Measurements from ENCODE around the gene EPC2.

EPC2 gene

DNA sequence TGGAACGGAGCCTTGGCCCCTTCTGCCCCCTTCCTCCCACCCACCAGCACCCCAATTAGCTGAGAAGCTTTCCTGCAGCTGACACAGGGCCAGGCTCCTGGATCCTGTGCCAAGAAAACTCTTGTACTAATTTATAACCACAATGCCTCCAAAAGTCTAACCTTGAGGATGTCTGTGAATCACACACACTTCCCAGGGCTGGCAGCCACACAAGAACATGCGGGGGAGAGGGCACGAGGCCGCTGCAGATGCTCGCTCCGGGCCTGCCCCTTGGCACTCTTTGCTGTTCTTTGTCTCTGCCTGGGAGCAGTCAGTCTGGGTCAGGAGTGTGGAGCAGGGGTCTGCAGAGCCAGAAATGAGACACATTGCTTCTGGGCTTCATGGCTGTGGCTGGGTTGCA lies 167.8 kb downstream of the EPC2 start:
- H3K9ac ChIP-seq (ENCODE audit: low read length) = no peak overlapping the region
- H3K4me3 ChIP-seq (ENCODE audit: low read length) = no peak overlapping the region
- H3K4me2 ChIP-seq (ENCODE audit: low read depth, low read length) = no peak overlapping the region
- H3K27me3 ChIP-seq (replicated peaks; ENCODE audit: insufficient read depth, low read length) = no peaks in the 10 kb centered on the region
- no peak for DNase-seq
- no peaks in the 10 kb centered on the region for H3F3A ChIP-seq (ENCODE audit: insufficient read depth, low read length)
- no peaks in the 10 kb centered on the region for H4K20me1 ChIP-seq (ENCODE audit: insufficient read depth, low read length)
- H2AFZ ChIP-seq (ENCODE audit: low read length) = no peak overlapping the region
- H3K9me2 ChIP-seq (replicated peaks; ENCODE audit: insufficient read depth, low read length) = no peaks in the 10 kb centered on the region
- no peaks in the 10 kb centered on the region for H3K4me1 ChIP-seq (ENCODE audit: low read length)
- no peak overlapping the region for H3K27ac ChIP-seq (ENCODE audit: low read length)
- no peaks in the 10 kb centered on the region for H3K9me3 ChIP-seq (replicated peaks; ENCODE audit: insufficient read depth, low read length)
- H3K79me2 ChIP-seq (ENCODE audit: low read length) = no peaks in the 10 kb centered on the region
- TF ChIP-seq EZH2 (optimal IDR thresholded peaks at IDR 0.05; ENCODE audit: low read depth, low read length) = no peak
- no peaks in the 10 kb centered on the region for H3K36me3 ChIP-seq (replicated peaks; ENCODE audit: insufficient read depth, low read length)

DNA sequence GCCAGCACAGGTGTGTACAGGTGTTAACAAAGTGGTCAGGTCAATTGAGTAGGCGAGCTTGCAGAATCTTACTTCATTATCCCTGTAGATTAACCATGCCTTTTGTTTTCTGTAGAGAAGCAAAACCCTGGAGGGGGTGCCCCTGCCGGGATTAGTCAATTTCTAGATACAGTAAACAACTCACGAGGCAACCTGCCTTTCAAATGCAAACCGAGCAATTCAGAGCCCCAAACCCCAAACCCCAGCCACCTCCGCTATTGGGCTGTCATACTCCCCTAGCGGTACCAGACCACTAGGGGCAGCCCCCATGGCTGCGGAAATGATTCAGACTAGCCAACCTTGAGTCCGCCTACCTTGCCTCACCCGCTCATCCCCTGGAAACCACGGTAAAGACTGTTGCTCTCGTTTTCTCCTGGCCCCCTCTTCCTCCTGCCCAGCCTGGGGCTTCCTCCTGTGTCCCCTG lies 169.1 kb downstream of the EPC2 start:
- Histone ChIP-seq H4K20me1 (ENCODE audit: insufficient read depth, low read length) (no peaks in the 10 kb centered on the region), H3K9me3 (replicated peaks; ENCODE audit: insufficient read depth, low read length) (no peaks in the 10 kb centered on the region), H3K4me3 (ENCODE audit: low read length) (no peak overlapping the region), H3K4me1 (ENCODE audit: low read length) (no peaks in the 10 kb centered on the region), H3K9ac (ENCODE audit: low read length) (no peak overlapping the region), H3K27ac (ENCODE audit: low read length) (no peak overlapping the region), H3K79me2 (ENCODE audit: low read length) (no peaks in the 10 kb centered on the region), H3K27me3 (replicated peaks; ENCODE audit: insufficient read depth, low read length) (no peaks in the 10 kb centered on the region), H3K9me2 (replicated peaks; ENCODE audit: insufficient read depth, low read length) (no peaks in the 10 kb centered on the region), H3K36me3 (replicated peaks; ENCODE audit: insufficient read depth, low read length) (no peaks in the 10 kb centered on the region), H3K4me2 (ENCODE audit: low read depth, low read length) (no peak overlapping the region), H3F3A (ENCODE audit: insufficient read depth, low read length) (no peaks in the 10 kb centered on the region), H2AFZ (ENCODE audit: low read length) (no peak overlapping the region)
- no peak for DNase-seq
- TF ChIP-seq EZH2 (optimal IDR thresholded peaks at IDR 0.05; ENCODE audit: low read depth, low read length) = no peak
- TF ChIP-seq CTCF (IDR thresholded peaks at IDR 0.05; ENCODE audit: low read length) = no peak
- TF ChIP-seq EZH2phosphoT487 (IDR thresholded peaks at IDR 0.05; ENCODE audit: low read length) = no peak

GRCh38 chr2:148814143-148814859 lies 169.8 kb downstream of the EPC2 start:
- H3K4me2 ChIP-seq (ENCODE audit: low read depth, low read length) = no peak overlapping the region
- no peaks in the 10 kb centered on the region for H3K9me3 ChIP-seq (replicated peaks; ENCODE audit: insufficient read depth, low read length)
- no peaks in the 10 kb centered on the region for H4K20me1 ChIP-seq (ENCODE audit: insufficient read depth, low read length)
- no peak overlapping the region for H3K4me3 ChIP-seq (ENCODE audit: low read length)
- no peaks in the 10 kb centered on the region for H3K9me2 ChIP-seq (replicated peaks; ENCODE audit: insufficient read depth, low read length)
- H3K36me3 ChIP-seq (replicated peaks; ENCODE audit: insufficient read depth, low read length) = no peaks in the 10 kb centered on the region
- H3K27ac ChIP-seq (ENCODE audit: low read length) = no peak overlapping the region
- no peak for DNase-seq
- H2AFZ ChIP-seq (ENCODE audit: low read length) = no peak overlapping the region
- no peaks in the 10 kb centered on the region for H3F3A ChIP-seq (ENCODE audit: insufficient read depth, low read length)
- no peaks in the 10 kb centered on the region for H3K4me1 ChIP-seq (ENCODE audit: low read length)
- H3K27me3 ChIP-seq (replicated peaks; ENCODE audit: insufficient read depth, low read length) = no peaks in the 10 kb centered on the region
- no peak overlapping the region for H3K9ac ChIP-seq (ENCODE audit: low read length)
- TF ChIP-seq CTCF (IDR thresholded peaks at IDR 0.05; ENCODE audit: low read length) (no peak), EZH2phosphoT487 (IDR thresholded peaks at IDR 0.05; ENCODE audit: low read length) (no peak), EZH2 (optimal IDR thresholded peaks at IDR 0.05; ENCODE audit: low read depth, low read length) (no peak)
- H3K79me2 ChIP-seq (ENCODE audit: low read length) = no peaks in the 10 kb centered on the region

GRCh38 chr2:148814860-148815419 lies 170.4 kb downstream of the EPC2 start:
- no peak overlapping the region for H3K9ac ChIP-seq (ENCODE audit: low read length)
- no peaks in the 10 kb centered on the region for H3K79me2 ChIP-seq (ENCODE audit: low read length)

More at GRCh38 chr2:148814860-148815419, 170.4 kb downstream of the EPC2 start:
- Histone ChIP-seq H2AFZ (ENCODE audit: low read length) (no peak overlapping the region), H3K27ac (ENCODE audit: low read length) (no peak overlapping the region), H3K36me3 (replicated peaks; ENCODE audit: insufficient read depth, low read length) (no peaks in the 10 kb centered on the region), H3K4me3 (ENCODE audit: low read length) (no peak overlapping the region), H3K27me3 (replicated peaks; ENCODE audit: insufficient read depth, low read length) (no peaks in the 10 kb centered on the region), H4K20me1 (ENCODE audit: insufficient read depth, low read length) (no peaks in the 10 kb centered on the region), H3F3A (ENCODE audit: insufficient read depth, low read length) (no peaks in the 10 kb centered on the region), H3K9me2 (replicated peaks; ENCODE audit: insufficient read depth, low read length) (no peaks in the 10 kb centered on the region), H3K9me3 (replicated peaks; ENCODE audit: insufficient read depth, low read length) (no peaks in the 10 kb centered on the region), H3K4me1 (ENCODE audit: low read length) (no peaks in the 10 kb centered on the region), H3K4me2 (ENCODE audit: low read depth, low read length) (no peak overlapping the region)
- DNase-seq = no peak
- TF ChIP-seq CTCF (IDR thresholded peaks at IDR 0.05; ENCODE audit: low read length) (no peak), EZH2 (optimal IDR thresholded peaks at IDR 0.05; ENCODE audit: low read depth, low read length) (no peak), EZH2phosphoT487 (IDR thresholded peaks at IDR 0.05; ENCODE audit: low read length) (no peak)

Measured in MM.1S (cell line).